Effector memory CD4-positive, alpha-beta T cell (primary cell): ENCODE measurements around the gene GH2.

Source experiments
- DNase-seq, 3 donors: peaks; one replicate each; pipeline ENCODE4 v3.0.0-alpha.2; 2020
- H3K27ac ChIP-seq: 2 replicates; pipeline ENCODE4 v1.7.0; 2013; ENCODE audit warnings: mild to moderate bottlenecking, low read length, moderate library complexity; ENCODE audit not compliant: insufficient read depth, poor library complexity, severe bottlenecking
- H3K27me3 ChIP-seq: replicated peaks from 2 replicates; pipeline ENCODE4 v1.7.0; 2013; ENCODE audit warnings: mild to moderate bottlenecking, low read length; ENCODE audit not compliant: insufficient read depth, control insufficient read depth, poor library complexity, severe bottlenecking
- H3K36me3 ChIP-seq: 2 replicates; pipeline ENCODE4 v1.7.0; 2013; ENCODE audit warnings: mild to moderate bottlenecking, low read length, moderate library complexity; ENCODE audit not compliant: control insufficient read depth, insufficient read depth
- H3K4me1 ChIP-seq: 2 replicates; pipeline ENCODE4 v1.7.0; 2013; ENCODE audit warnings: low read length, mild to moderate bottlenecking; ENCODE audit not compliant: control insufficient read depth, insufficient read depth, poor library complexity, severe bottlenecking
- H3K4me3 ChIP-seq: 2 replicates; pipeline ENCODE4 v1.7.0; 2013; ENCODE audit warnings: low read length, low read depth, mild to moderate bottlenecking; ENCODE audit not compliant: insufficient read depth, poor library complexity, severe bottlenecking
- H3K9me3 ChIP-seq: 2 replicates; pipeline ENCODE4 v1.7.0; 2013; ENCODE audit warnings: mild to moderate bottlenecking, low read length, moderate library complexity; ENCODE audit not compliant: control insufficient read depth

Gene GH2

GRCh38 chr17:63842540-63843386 is 39.0 kb downstream of the GH2 start, which contains the start of gene SMARCD2:
Gene SMARCD2 (minus strand): TSS chr17:63842685. CDS start chr17:63842674, 11 bp downstream.
- H3K36me3 ChIP-seq = no peaks in the 10 kb centered on the region
- H3K4me3 ChIP-seq = peak within 1 kb of the TSS; percentile 87
- H3K27me3 ChIP-seq = no peaks in the 10 kb centered on the region
- no peaks in the 10 kb centered on the region for H3K9me3 ChIP-seq
- H3K4me1 ChIP-seq = peaks cover 24% of the 10 kb centered on the region
- H3K27ac ChIP-seq = peak within 1 kb of the TSS; percentile 92
- peak; percentile 98 to 99 (median 98) for DNase-seq

- no peaks in the 10 kb centered on the region for H3K27me3 ChIP-seq
- peak overlapping the region; percentile 92 for H3K27ac ChIP-seq
- no peak for DNase-seq
- peak overlapping the region; percentile 87 for H3K4me3 ChIP-seq
- H3K4me1 ChIP-seq = peaks cover 24% of the 10 kb centered on the region
- no peaks in the 10 kb centered on the region for H3K9me3 ChIP-seq
- peaks cover 3% of the 10 kb centered on the region for H3K36me3 ChIP-seq
These were observed 39.6 kb downstream of the GH2 start for GRCh38 chr17:63842173-63842539.

- Histone ChIP-seq H3K27me3 (no peaks in the 10 kb centered on the region), H3K36me3 (peaks cover 9% of the 10 kb centered on the region), H3K4me3 (peak overlapping the region; percentile 87), H3K9me3 (no peaks in the 10 kb centered on the region), H3K27ac (peak overlapping the region; percentile 92), H3K4me1 (peaks cover 24% of the 10 kb centered on the region)
- no peak for DNase-seq
These were observed 40.2 kb downstream of the GH2 start for GRCh38 chr17:63841350-63842172.

GRCh38 chr17:63840591-63841349 is 41.0 kb downstream of the GH2 start:
- Histone ChIP-seq H3K9me3 (no peaks in the 10 kb centered on the region), H3K27ac (peak overlapping the region; percentile 92), H3K27me3 (no peaks in the 10 kb centered on the region), H3K4me1 (peaks cover 24% of the 10 kb centered on the region), H3K36me3 (peaks cover 17% of the 10 kb centered on the region), H3K4me3 (peak overlapping the region; percentile 87)
- no peak for DNase-seq

GRCh38 chr17:63838631-63839171 is 43.0 kb downstream of the GH2 start:
- Histone ChIP-seq H3K36me3 (peaks cover 37% of the 10 kb centered on the region), H3K4me3 (no peak overlapping the region), H3K4me1 (peaks cover 29% of the 10 kb centered on the region), H3K9me3 (no peaks in the 10 kb centered on the region), H3K27me3 (no peaks in the 10 kb centered on the region), H3K27ac (peak overlapping the region; percentile 49)
- DNase-seq = no peak

GRCh38 chr17:63837962-63838600 is 43.7 kb downstream of the GH2 start:
- peaks cover 29% of the 10 kb centered on the region for H3K4me1 ChIP-seq
- H3K9me3 ChIP-seq = no peaks in the 10 kb centered on the region
- peaks cover 43% of the 10 kb centered on the region for H3K36me3 ChIP-seq
- peak overlapping the region; percentile 49 for H3K27ac ChIP-seq
- no peaks in the 10 kb centered on the region for H3K27me3 ChIP-seq
- no peak for DNase-seq
- H3K4me3 ChIP-seq = no peak overlapping the region

GRCh38 chr17:63837480-63837879 is 44.3 kb downstream of the GH2 start:
- H3K4me3 ChIP-seq = no peak overlapping the region
- no peak overlapping the region for H3K27ac ChIP-seq
- no peaks in the 10 kb centered on the region for H3K9me3 ChIP-seq
- H3K36me3 ChIP-seq = peaks cover 49% of the 10 kb centered on the region
- DNase-seq = no peak
- H3K27me3 ChIP-seq = no peaks in the 10 kb centered on the region
- peaks cover 29% of the 10 kb centered on the region for H3K4me1 ChIP-seq

- H3K4me1 ChIP-seq = peaks cover 33% of the 10 kb centered on the region
- DNase-seq = no peak
- H3K27me3 ChIP-seq = no peaks in the 10 kb centered on the region
- H3K36me3 ChIP-seq = peaks cover 55% of the 10 kb centered on the region
- H3K9me3 ChIP-seq = no peaks in the 10 kb centered on the region
- no peak overlapping the region for H3K4me3 ChIP-seq
- no peak overlapping the region for H3K27ac ChIP-seq
These were observed 44.9 kb downstream of the GH2 start for GRCh38 chr17:63836811-63837210.

GRCh38 chr17:63835167-63835720 is 46.5 kb downstream of the GH2 start:
- no peaks in the 10 kb centered on the region for H3K27me3 ChIP-seq
- peaks cover 71% of the 10 kb centered on the region for H3K36me3 ChIP-seq
- H3K4me3 ChIP-seq = no peak overlapping the region
- H3K9me3 ChIP-seq = no peaks in the 10 kb centered on the region
- DNase-seq = no peak
- no peak overlapping the region for H3K27ac ChIP-seq
- H3K4me1 ChIP-seq = peaks cover 35% of the 10 kb centered on the region
